ENCODE measurements around the gene WNT6. TPM values are rescaled to one million over a fixed set of nuclear protein-coding genes. Genes with fewer than 3 reads are reported as not detected.

WNT6 gene
- total RNA-seq, 1 experiment from 2014 or later = not detected

GRCh38 chr2:218883491-218884490 is 24.2 kb downstream of the WNT6 start:
- H3K9me2 ChIP-seq (replicated peaks; ENCODE audit: low read length) = no peaks in the 10 kb centered on the region
- TF ChIP-seq EZH2phosphoT487 (IDR thresholded peaks at IDR 0.05; ENCODE audit: borderline replicate concordance, low read length) = no peak
- no peak for TF ChIP-seq CTCF (conservative IDR thresholded peaks at IDR 0.05; ENCODE audit: low read depth, low read length)
- TF ChIP-seq EZH2 (IDR thresholded peaks at IDR 0.05; ENCODE audit: low read length, unreplicated experiment) = no peak
- H2AFZ ChIP-seq (ENCODE audit: low read length) = no peak overlapping the region
- no peak overlapping the region for H3K27ac ChIP-seq (ENCODE audit: low read length)
- ATAC-seq = no peak
- H3K4me1 ChIP-seq (ENCODE audit: insufficient read depth, low read length) = no peaks in the 10 kb centered on the region
- DNase-seq = no peak
- no peaks in the 10 kb centered on the region for H3K36me3 ChIP-seq (ENCODE audit: low read depth, low read length)
- H3K9me3 ChIP-seq (ENCODE audit: low read length) = no peaks in the 10 kb centered on the region
- H3K27me3 ChIP-seq (ENCODE audit: low read length) = no peaks in the 10 kb centered on the region
- no TSS peak for BruUV-seq (replicated peaks)
- no peak overlapping the region for H3K4me2 ChIP-seq (ENCODE audit: low read length)
- H3F3A ChIP-seq (ENCODE audit: low read length, unreplicated experiment) = no peaks in the 10 kb centered on the region
- no peaks in the 10 kb centered on the region for H3K79me2 ChIP-seq (ENCODE audit: low read length)
- H3K4me3 ChIP-seq (ENCODE audit: low read length) = no peak overlapping the region
- H4K20me1 ChIP-seq (ENCODE audit: low read length) = no peaks in the 10 kb centered on the region
- no peak overlapping the region for H3K9ac ChIP-seq (ENCODE audit: low read length)
- intact Hi-C loops (cut with micrococcal nuclease) = no loop called here
- CTCF ChIA-PET = interaction anchor here (1.0 kb wide), 1 partner anchor 14 kb away, joined by 3 read pairs; no protein-coding TSS in a partner anchor
- POLR2A ChIA-PET (ENCODE audit: unreplicated experiment) = interaction anchor here (0.5 kb wide), 1 partner anchor 12 kb away, joined by 3 read pairs; no protein-coding TSS in a partner anchor

GRCh38 chr2:218884519-218884918 is 24.9 kb downstream of the WNT6 start:
- intact Hi-C loops (cut with micrococcal nuclease) = no loop called here
- POLR2A ChIA-PET (ENCODE audit: unreplicated experiment) = no interaction called here

More at GRCh38 chr2:218884519-218884918, 24.9 kb downstream of the WNT6 start:
- no peak overlapping the region for H3K9ac ChIP-seq (ENCODE audit: low read length)
- no peak overlapping the region for H2AFZ ChIP-seq (ENCODE audit: low read length)
- no peaks in the 10 kb centered on the region for H3K9me3 ChIP-seq (ENCODE audit: low read length)
- no peaks in the 10 kb centered on the region for H3K79me2 ChIP-seq (ENCODE audit: low read length)
- H3K9me2 ChIP-seq (replicated peaks; ENCODE audit: low read length) = no peaks in the 10 kb centered on the region
- DNase-seq = no peak
- CTCF ChIA-PET = no interaction called here
- H3K4me2 ChIP-seq (ENCODE audit: low read length) = no peak overlapping the region
- no peak overlapping the region for H3K27ac ChIP-seq (ENCODE audit: low read length)
- no peak overlapping the region for H3K4me3 ChIP-seq (ENCODE audit: low read length)
- H3K27me3 ChIP-seq (ENCODE audit: low read length) = no peaks in the 10 kb centered on the region
- H3K36me3 ChIP-seq (ENCODE audit: low read depth, low read length) = no peaks in the 10 kb centered on the region
- H3F3A ChIP-seq (ENCODE audit: low read length, unreplicated experiment) = no peaks in the 10 kb centered on the region
- no peaks in the 10 kb centered on the region for H4K20me1 ChIP-seq (ENCODE audit: low read length)
- no TSS peak for BruUV-seq (replicated peaks)
- no peaks in the 10 kb centered on the region for H3K4me1 ChIP-seq (ENCODE audit: insufficient read depth, low read length)
- no peak for ATAC-seq
- TF ChIP-seq EZH2phosphoT487 (IDR thresholded peaks at IDR 0.05; ENCODE audit: borderline replicate concordance, low read length) (no peak), EZH2 (IDR thresholded peaks at IDR 0.05; ENCODE audit: low read length, unreplicated experiment) (no peak), CTCF (conservative IDR thresholded peaks at IDR 0.05; ENCODE audit: low read depth, low read length) (no peak)

All from PC-3 (cell line).